Measurements from ENCODE around the gene MARCHF2. TPM values are rescaled to one million over a fixed set of nuclear protein-coding genes. Genes with fewer than 3 reads are reported as not detected.
"Not testable (repeated sequence)": the region's sequence is repeated elsewhere in the genome, so short reads cannot be mapped to it uniquely, and the experiment has no call there.

MARCHF2 gene
- polyA plus RNA-seq, 1 of the 3 experiments (the other 2 are of a cell fraction) = 57.2 TPM

DNA sequence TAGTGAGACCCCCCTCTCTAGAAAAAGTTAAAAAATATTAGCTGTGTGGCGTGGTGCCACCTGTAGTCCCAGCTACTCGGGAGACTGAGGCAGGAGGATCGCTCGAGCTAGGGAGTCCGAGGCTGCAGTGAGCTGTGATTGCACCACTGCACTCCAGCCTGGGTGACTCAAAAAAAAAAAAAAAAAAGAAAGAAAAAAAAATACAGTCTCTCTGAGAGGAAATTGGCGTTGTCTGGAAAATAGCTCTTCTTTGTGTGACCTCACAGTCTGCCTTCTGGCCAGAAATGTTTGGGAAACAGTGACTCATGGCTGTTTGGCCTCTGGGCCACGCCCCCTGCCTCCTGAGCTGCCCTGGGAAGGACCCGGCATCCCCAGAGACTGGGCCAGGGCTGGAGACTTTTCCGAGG is 10.7 kb downstream of the MARCHF2 start:
- ChIA-PET CTCF (interaction anchor here (0.7 to 0.8 kb wide), 2 partner anchors 10 to 13 kb away, joined by 3 read pairs; partner anchors contain the start of gene MARCHF2), POLR2A (no interaction called here)
- Histone ChIP-seq H3K79me2 (ENCODE audit: insufficient read depth) (no peaks in the 10 kb centered on the region), H3F3A (replicated peaks; ENCODE audit: insufficient read depth) (peaks cover 3% of the 10 kb centered on the region), H3K4me2 (peak overlapping the region; percentile 53; the same call in 1 of the 2 replicates), H4K20me1 (ENCODE audit: insufficient read depth) (no peaks in the 10 kb centered on the region), H3K9me3 (no peaks in the 10 kb centered on the region), H3K4me3 (ENCODE audit: low read depth in 2 of 2, low read length in 1 of 2) (no peak overlapping the region), H3K36me3 (replicated peaks in 1 of 2; ENCODE audit: control insufficient read depth in 1 of 2, insufficient read depth in 2 of 2, low read length in 1 of 2) (no peaks in the 10 kb centered on the region), H3K9ac (peak overlapping the region; percentile 59; the same call in 1 of the 2 replicates), H2AFZ (ENCODE audit: low read depth) (peak overlapping the region; percentile 36; the same call in 1 of the 2 replicates), H3K9me2 (no peaks in the 10 kb centered on the region), H3K27me3 (ENCODE audit: insufficient read depth) (no peaks in the 10 kb centered on the region), H3K27ac (ENCODE audit: low read depth in 2 of 2, low read length in 1 of 2) (peak overlapping the region in 1 of 2 experiments; percentile 85; a peak in 2 of 4 replicates), H3K4me1 (ENCODE audit: control insufficient read depth in 1 of 2, insufficient read depth in 2 of 2, low read depth in 1 of 2, low read length in 1 of 2) (peaks cover 0 to 8% of the 10 kb centered on the region in 2 experiments; a peak in 2 of 4 replicates)
- peak; percentile 66 for DNase-seq
- TF ChIP-seq, protein P1, sequence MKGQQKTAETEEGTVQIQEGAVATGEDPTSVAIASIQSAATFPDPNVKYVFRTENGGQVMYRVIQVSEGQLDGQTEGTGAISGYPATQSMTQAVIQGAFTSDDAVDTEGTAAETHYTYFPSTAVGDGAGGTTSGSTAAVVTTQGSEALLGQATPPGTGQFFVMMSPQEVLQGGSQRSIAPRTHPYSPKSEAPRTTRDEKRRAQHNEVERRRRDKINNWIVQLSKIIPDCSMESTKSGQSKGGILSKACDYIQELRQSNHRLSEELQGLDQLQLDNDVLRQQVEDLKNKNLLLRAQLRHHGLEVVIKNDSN (IDR thresholded peaks at IDR 0.05; ENCODE audit: borderline replicate concordance, low read depth) = no peak
- peak; percentile 88 for TF ChIP-seq RXRA (IDR thresholded peaks at IDR 0.05; ENCODE audit: borderline replicate concordance, low read depth)
- TF ChIP-seq, protein P2, sequence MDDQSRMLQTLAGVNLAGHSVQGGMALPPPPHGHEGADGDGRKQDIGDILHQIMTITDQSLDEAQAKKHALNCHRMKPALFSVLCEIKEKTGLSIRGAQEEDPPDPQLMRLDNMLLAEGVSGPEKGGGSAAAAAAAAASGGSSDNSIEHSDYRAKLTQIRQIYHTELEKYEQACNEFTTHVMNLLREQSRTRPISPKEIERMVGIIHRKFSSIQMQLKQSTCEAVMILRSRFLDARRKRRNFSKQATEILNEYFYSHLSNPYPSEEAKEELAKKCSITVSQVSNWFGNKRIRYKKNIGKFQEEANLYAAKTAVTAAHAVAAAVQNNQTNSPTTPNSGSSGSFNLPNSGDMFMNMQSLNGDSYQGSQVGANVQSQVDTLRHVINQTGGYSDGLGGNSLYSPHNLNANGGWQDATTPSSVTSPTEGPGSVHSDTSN (IDR thresholded peaks at IDR 0.05) = peak; percentile 55; the same call in 1 of the 2 replicates
- TF ChIP-seq, protein P3, sequence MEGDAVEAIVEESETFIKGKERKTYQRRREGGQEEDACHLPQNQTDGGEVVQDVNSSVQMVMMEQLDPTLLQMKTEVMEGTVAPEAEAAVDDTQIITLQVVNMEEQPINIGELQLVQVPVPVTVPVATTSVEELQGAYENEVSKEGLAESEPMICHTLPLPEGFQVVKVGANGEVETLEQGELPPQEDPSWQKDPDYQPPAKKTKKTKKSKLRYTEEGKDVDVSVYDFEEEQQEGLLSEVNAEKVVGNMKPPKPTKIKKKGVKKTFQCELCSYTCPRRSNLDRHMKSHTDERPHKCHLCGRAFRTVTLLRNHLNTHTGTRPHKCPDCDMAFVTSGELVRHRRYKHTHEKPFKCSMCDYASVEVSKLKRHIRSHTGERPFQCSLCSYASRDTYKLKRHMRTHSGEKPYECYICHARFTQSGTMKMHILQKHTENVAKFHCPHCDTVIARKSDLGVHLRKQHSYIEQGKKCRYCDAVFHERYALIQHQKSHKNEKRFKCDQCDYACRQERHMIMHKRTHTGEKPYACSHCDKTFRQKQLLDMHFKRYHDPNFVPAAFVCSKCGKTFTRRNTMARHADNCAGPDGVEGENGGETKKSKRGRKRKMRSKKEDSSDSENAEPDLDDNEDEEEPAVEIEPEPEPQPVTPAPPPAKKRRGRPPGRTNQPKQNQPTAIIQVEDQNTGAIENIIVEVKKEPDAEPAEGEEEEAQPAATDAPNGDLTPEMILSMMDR (IDR thresholded peaks at IDR 0.05) = no peak
- TF ChIP-seq, protein P4, sequence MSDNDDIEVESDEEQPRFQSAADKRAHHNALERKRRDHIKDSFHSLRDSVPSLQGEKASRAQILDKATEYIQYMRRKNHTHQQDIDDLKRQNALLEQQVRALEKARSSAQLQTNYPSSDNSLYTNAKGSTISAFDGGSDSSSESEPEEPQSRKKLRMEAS (IDR thresholded peaks at IDR 0.05; ENCODE audit: low read depth) = peak; percentile 53; the same call in 1 of the 2 replicates
- peak; percentile 10; the same call in 1 of the 2 replicates for TF ChIP-seq RAD21 (IDR thresholded peaks at IDR 0.05; ENCODE audit: low read length)
- peak; percentile 82 for TF ChIP-seq RFX5 (IDR thresholded peaks at IDR 0.05; ENCODE audit: low read length)
- 0 out of 2 replicates have a peak, but pooled peaks have one; percentile 24 for TF ChIP-seq TAF1 (IDR thresholded peaks at IDR 0.05; ENCODE audit: borderline replicate concordance, low read depth, low read length)
- TF ChIP-seq, protein P5, sequence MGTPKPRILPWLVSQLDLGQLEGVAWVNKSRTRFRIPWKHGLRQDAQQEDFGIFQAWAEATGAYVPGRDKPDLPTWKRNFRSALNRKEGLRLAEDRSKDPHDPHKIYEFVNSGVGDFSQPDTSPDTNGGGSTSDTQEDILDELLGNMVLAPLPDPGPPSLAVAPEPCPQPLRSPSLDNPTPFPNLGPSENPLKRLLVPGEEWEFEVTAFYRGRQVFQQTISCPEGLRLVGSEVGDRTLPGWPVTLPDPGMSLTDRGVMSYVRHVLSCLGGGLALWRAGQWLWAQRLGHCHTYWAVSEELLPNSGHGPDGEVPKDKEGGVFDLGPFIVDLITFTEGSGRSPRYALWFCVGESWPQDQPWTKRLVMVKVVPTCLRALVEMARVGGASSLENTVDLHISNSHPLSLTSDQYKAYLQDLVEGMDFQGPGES (IDR thresholded peaks at IDR 0.05; ENCODE audit: low read depth, low read length) = no peak
- TF ChIP-seq NFIC (IDR thresholded peaks at IDR 0.05; ENCODE audit: borderline replicate concordance) = peak; percentile 70; the same call in 1 of the 2 replicates
- TF ChIP-seq, protein P6, sequence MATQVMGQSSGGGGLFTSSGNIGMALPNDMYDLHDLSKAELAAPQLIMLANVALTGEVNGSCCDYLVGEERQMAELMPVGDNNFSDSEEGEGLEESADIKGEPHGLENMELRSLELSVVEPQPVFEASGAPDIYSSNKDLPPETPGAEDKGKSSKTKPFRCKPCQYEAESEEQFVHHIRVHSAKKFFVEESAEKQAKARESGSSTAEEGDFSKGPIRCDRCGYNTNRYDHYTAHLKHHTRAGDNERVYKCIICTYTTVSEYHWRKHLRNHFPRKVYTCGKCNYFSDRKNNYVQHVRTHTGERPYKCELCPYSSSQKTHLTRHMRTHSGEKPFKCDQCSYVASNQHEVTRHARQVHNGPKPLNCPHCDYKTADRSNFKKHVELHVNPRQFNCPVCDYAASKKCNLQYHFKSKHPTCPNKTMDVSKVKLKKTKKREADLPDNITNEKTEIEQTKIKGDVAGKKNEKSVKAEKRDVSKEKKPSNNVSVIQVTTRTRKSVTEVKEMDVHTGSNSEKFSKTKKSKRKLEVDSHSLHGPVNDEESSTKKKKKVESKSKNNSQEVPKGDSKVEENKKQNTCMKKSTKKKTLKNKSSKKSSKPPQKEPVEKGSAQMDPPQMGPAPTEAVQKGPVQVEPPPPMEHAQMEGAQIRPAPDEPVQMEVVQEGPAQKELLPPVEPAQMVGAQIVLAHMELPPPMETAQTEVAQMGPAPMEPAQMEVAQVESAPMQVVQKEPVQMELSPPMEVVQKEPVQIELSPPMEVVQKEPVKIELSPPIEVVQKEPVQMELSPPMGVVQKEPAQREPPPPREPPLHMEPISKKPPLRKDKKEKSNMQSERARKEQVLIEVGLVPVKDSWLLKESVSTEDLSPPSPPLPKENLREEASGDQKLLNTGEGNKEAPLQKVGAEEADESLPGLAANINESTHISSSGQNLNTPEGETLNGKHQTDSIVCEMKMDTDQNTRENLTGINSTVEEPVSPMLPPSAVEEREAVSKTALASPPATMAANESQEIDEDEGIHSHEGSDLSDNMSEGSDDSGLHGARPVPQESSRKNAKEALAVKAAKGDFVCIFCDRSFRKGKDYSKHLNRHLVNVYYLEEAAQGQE (IDR thresholded peaks at IDR 0.05; ENCODE audit: low read depth, low read length) = 0 out of 2 replicates have a peak, but pooled peaks have one; percentile 30
- TF ChIP-seq EP300 (IDR thresholded peaks at IDR 0.05; ENCODE audit: borderline replicate concordance in 1 of 2, low read depth in 1 of 2, low read length in 1 of 2) = peak in 1 of 2 experiments; percentile 44; a peak in 1 of 4 replicates
- peak; percentile 74 for TF ChIP-seq JUND (IDR thresholded peaks at IDR 0.05)
- TF ChIP-seq TCF12 (IDR thresholded peaks at IDR 0.05) = peak; percentile 71
- TF ChIP-seq MXI1 (IDR thresholded peaks at IDR 0.05; ENCODE audit: low read depth, low read length) = no peak
- TF ChIP-seq FOSL2 (IDR thresholded peaks at IDR 0.05; ENCODE audit: borderline replicate concordance, low read depth) = peak; percentile 84
- 0 out of 2 replicates have a peak, but pooled peaks have one; percentile 22 for TF ChIP-seq TEAD4 (IDR thresholded peaks at IDR 0.05; ENCODE audit: borderline replicate concordance, insufficient read depth)
- WGBS (ENCODE audit: low lambda C conversion rate) = 9% methylated on average over 9 of the region's 9 CpGs

DNA sequence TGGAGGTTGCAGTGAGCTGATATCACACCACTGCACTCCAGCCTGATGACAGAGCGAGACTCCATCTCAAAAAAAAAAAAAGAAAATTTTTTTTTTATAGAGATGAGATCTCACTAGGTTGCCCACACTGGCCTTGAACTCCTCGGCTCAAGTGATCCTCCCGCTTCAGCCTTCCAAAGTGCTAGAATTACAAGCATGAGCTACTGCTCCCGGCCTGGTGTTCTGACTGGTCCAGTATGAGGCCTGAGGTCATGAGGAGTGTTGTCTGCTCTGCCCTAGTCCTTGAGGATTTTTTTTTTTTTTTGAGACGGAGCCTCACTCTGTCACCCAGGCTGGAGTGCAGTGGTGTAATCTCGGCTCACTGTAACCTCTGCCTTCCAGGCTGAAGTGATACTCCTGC is 12.2 kb downstream of the MARCHF2 start:
- H3K4me1 ChIP-seq (ENCODE audit: control insufficient read depth in 1 of 2, insufficient read depth in 2 of 2, low read depth in 1 of 2, low read length in 1 of 2); H3K79me2 ChIP-seq (ENCODE audit: insufficient read depth); H3K36me3 ChIP-seq (replicated peaks in 1 of 2; ENCODE audit: control insufficient read depth in 1 of 2, insufficient read depth in 2 of 2, low read length in 1 of 2); H3K9me2 ChIP-seq; H3K27me3 ChIP-seq (ENCODE audit: insufficient read depth); H3K4me3 ChIP-seq (ENCODE audit: low read depth in 2 of 2, low read length in 1 of 2); H3K4me2 ChIP-seq; H3K9me3 ChIP-seq; H2AFZ ChIP-seq (ENCODE audit: low read depth); H4K20me1 ChIP-seq (ENCODE audit: insufficient read depth); H3K9ac ChIP-seq; H3F3A ChIP-seq (replicated peaks; ENCODE audit: insufficient read depth); DNase-seq; POLR2A ChIA-PET: not testable (repeated sequence)
- CTCF ChIA-PET = interaction anchor here (0.7 to 1.0 kb wide), 2 partner anchors 20 to 72 kb away, joined by 3 to 4 read pairs; partner anchors contain the start of gene HNRNPM
- H3K27ac ChIP-seq (ENCODE audit: low read depth in 2 of 2, low read length in 1 of 2) = peak overlapping the region in 1 of 2 experiments; percentile 85; a peak in 1 of 4 replicates
- WGBS (ENCODE audit: low lambda C conversion rate) = 89% methylated on average over 6 of the region's 6 CpGs
